ENCODE results near the gene TROAP. TPM values are rescaled to one million over a fixed set of nuclear protein-coding genes. Genes with fewer than 3 reads are reported as not detected.

The TROAP gene
- total and polyA plus RNA-seq, 9 of the 15 experiments (the other 6 are each of a cell fraction or from before 2014, with no cell fraction given): 46.4 to 171 (median 59.8) TPM

GRCh38 chr12:49296034-49296835 lies 26.8 kb upstream of the TROAP start (continued):
- TF ChIP-seq PRPF4 (IDR thresholded peaks at IDR 0.05; ENCODE audit: insufficient read depth, low read depth, low read length, poor library complexity, severe bottlenecking) (no peak), TCF15 (CRISPR knock-in tag; IDR thresholded peaks at IDR 0.05) (no peak), ZNF318 (IDR thresholded peaks at IDR 0.05; ENCODE audit: borderline replicate concordance in 1 of 2, low read depth in 1 of 2) (no peak), ZNF444 (CRISPR knock-in tag; IDR thresholded peaks at IDR 0.05) (no peak), RAD51 (IDR thresholded peaks at IDR 0.05; ENCODE audit: borderline replicate concordance, low read depth) (no peak), NFE2L1 (tag; IDR thresholded peaks at IDR 0.05; ENCODE audit: borderline replicate concordance, low read depth) (no peak), ZNF551 (CRISPR knock-in tag; IDR thresholded peaks at IDR 0.05) (no peak), MLLT1 (IDR thresholded peaks at IDR 0.05) (no peak), BRF1 (IDR thresholded peaks at IDR 0.05; ENCODE audit: borderline replicate concordance, extremely low read depth, insufficient read length) (no peak), XRCC3 (IDR thresholded peaks at IDR 0.05) (no peak), ATF7 (IDR thresholded peaks at IDR 0.05) (0 out of 2 replicates have a peak, but pooled peaks have one; percentile 15), ZNF274 (IDR thresholded peaks at IDR 0.05; ENCODE audit: borderline replicate concordance, low read depth, low read length) (no peak), NCOA1 (IDR thresholded peaks at IDR 0.05; ENCODE audit: low read depth) (no peak), COPS2 (conservative IDR thresholded peaks at IDR 0.05) (no peak), CC2D1A (IDR thresholded peaks at IDR 0.05) (no peak), ZNF280B (CRISPR knock-in tag; IDR thresholded peaks at IDR 0.05) (no peak)

Data from K562 (cell line).